HG03565 (cell line): Measurements from ENCODE around the gene PPP1R14D.

Experiments
- ATAC-seq: cut with Tn5 transposase; IDR thresholded peaks from one replicate; pipeline ENCODE4 v1.9.1; 2021; ENCODE audit warnings: mild to moderate bottlenecking, moderate library complexity; ENCODE audit not compliant: unreplicated experiment

PPP1R14D gene

GRCh38 chr15:40787991-40788390 lies 40.5 kb downstream of the PPP1R14D start:
- no peak for ATAC-seq

- ATAC-seq, result no peak
Measured at GRCh38 chr15:40787344-40787841, 41.1 kb downstream of the PPP1R14D start.

GRCh38 chr15:40785814-40786213 lies 42.7 kb downstream of the PPP1R14D start:
- no peak for ATAC-seq

GRCh38 chr15:40785164-40785563 lies 43.3 kb downstream of the PPP1R14D start:
- ATAC-seq, result no peak

- ATAC-seq, result no peak
Measured at GRCh38 chr15:40782609-40783227, 45.8 kb downstream of the PPP1R14D start.

- ATAC-seq, result no peak
Measured at GRCh38 chr15:40776537-40777141, 51.9 kb downstream of the PPP1R14D start.

GRCh38 chr15:40775740-40776536 lies 52.6 kb downstream of the PPP1R14D start:
- ATAC-seq, result no peak

GRCh38 chr15:40775007-40775406 lies 53.5 kb downstream of the PPP1R14D start:
- ATAC-seq, result no peak

GRCh38 chr15:40773902-40774301 lies 54.6 kb downstream of the PPP1R14D start:
- ATAC-seq, result no peak

- no peak for ATAC-seq
Measured at GRCh38 chr15:40773496-40773895, 55.0 kb downstream of the PPP1R14D start.

- no peak for ATAC-seq
Measured at GRCh38 chr15:40772014-40772413, 56.5 kb downstream of the PPP1R14D start.

- ATAC-seq, result no peak
Measured at GRCh38 chr15:40771242-40771641, 57.3 kb downstream of the PPP1R14D start.

GRCh38 chr15:40770147-40770721 lies 58.3 kb downstream of the PPP1R14D start:
- ATAC-seq, result no peak

GRCh38 chr15:40769274-40770146 lies 59.0 kb downstream of the PPP1R14D start, which contains the start of gene C15orf62:
Gene C15orf62, plus strand, starts transcription at chr15:40769980. Its CDS starts 516 bp downstream, at chr15:40770496.
- no peak for ATAC-seq

GRCh38 chr15:40768521-40769273 lies 59.8 kb downstream of the PPP1R14D start:
- ATAC-seq, result no peak

GRCh38 chr15:40767838-40768500 lies 60.5 kb downstream of the PPP1R14D start:
- ATAC-seq, result no peak

- ATAC-seq, result no peak
Measured at GRCh38 chr15:40766906-40767837, 61.3 kb downstream of the PPP1R14D start.

GRCh38 chr15:40766194-40766815 lies 62.2 kb downstream of the PPP1R14D start:
- ATAC-seq, result no peak
